ENCODE results near the gene TMX2.
A peak's percentile ranks its signal among the peaks of the same experiment; 100 is the strongest.
"Not testable (repeated sequence)": the region's sequence is repeated elsewhere in the genome, so short reads cannot be mapped to it uniquely, and the experiment has no call there.

TMX2 gene, protein sequence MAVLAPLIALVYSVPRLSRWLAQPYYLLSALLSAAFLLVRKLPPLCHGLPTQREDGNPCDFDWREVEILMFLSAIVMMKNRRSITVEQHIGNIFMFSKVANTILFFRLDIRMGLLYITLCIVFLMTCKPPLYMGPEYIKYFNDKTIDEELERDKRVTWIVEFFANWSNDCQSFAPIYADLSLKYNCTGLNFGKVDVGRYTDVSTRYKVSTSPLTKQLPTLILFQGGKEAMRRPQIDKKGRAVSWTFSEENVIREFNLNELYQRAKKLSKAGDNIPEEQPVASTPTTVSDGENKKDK

DNA sequence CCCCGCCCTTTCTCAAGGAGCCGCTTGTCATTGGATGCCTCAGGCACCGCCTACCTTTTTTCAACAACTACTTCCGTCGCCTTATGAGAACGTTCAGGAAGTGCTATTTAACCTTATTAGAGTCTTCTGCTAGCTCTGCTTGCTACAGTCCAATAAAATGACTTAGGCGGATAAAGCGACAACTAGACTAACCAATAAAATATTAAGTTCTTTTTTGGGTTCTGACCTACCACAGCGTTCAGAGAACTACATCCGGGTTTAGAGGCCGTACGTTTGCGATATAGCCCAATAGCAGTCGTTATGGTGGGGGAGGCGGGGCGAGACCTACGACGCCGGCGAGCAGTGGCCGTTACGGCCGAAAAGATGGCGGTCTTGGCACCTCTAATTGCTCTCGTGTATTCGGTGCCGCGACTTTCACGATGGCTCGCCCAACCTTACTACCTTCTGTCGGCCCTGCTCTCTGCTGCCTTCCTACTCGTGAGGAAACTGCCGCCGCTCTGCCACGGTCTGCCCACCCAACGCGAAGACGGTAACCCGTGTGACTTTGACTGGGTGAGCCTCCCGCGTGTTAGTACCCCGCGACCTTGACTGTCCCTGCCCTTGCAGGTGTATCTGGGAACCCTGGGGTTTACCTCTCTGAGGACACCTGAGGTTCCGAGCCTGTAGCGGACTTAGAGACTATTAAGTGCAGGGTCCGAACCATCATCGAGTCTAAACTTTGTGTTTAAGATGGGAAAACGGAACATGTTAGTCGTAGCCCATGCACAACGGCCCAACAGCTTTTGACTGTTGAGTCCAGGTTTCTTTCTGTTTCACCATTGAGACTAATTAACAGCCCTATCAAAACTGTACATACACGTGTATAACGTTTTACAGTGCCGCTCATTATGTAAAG is at the start of gene TMX2:
Gene TMX2 (plus strand): TSS at position 338 of the 895 bp plus-strand sequence. CDS start 26 bp downstream, at position 364.
- peak; percentile 94 for DNase-seq (ENCODE audit: low spot score)

DNA sequence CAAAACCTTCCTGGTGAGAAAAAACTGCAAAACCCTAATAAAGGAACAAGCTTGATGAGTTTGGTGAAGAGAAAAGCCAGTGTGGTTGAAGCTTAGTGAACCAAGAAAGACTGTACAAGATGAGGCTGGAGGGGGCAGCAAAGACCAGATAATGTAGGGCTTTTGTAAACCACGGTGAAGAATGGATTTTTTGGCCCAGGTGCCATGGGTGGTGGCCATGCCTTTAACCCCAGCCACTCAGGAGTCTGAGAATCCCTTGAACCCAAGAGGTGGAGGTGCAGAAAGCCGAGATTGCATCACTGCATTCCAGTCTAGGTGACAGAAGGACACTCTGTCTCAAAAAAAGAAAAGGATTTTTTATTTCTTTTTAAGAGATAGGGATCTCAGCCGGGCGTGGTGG is 49.5 kb upstream of the TMX2 start:
- DNase-seq (ENCODE audit: low spot score): no peak

- DNase-seq (ENCODE audit: low spot score): no peak
These were observed 48.4 kb upstream of the TMX2 start for GRCh38 chr11:57663975-57664374.

DNA sequence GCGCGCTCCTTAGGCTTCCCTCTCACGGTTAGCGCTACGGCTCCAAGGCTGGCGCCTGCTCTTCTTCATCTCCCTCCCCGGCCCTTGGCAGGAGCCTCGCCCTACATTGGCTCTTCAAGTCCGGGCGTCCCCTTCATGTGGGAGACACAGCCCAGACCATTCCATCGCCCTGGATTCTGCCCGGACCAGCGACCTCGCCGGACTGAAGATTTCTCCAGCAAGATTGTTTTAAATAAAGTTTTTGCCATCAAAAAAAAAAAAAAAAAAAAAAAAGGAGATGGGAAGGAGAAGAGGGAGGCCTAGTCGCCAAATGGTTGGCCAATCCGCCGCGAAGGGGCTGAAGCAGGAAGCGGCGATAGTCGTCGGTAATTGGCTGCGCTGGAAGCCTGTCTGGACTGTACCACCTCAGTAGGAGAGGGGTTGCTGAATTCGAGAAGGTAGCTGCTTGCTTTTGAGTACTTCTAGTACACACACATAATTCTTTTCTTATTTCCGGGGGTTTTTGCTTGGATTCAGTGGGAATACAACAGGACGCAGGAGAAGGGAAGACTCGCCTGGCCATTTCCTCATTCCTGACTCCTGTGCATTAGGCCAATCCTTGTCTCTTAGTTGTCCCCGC is 45.2 kb upstream of the TMX2 start:
- peak; percentile 96 for DNase-seq (ENCODE audit: low spot score)

GRCh38 chr11:57667736-57668433 is 44.5 kb upstream of the TMX2 start, which contains the start of gene ZDHHC5:
ZDHHC5 (plus strand) TSS chr11:57668114; CDS start chr11:57673091, 4,977 bp downstream.
- DNase-seq (ENCODE audit: low spot score): peak; percentile 100

GRCh38 chr11:57668434-57668782 is 44.0 kb upstream of the TMX2 start:
- DNase-seq (ENCODE audit: low spot score): no peak

DNA sequence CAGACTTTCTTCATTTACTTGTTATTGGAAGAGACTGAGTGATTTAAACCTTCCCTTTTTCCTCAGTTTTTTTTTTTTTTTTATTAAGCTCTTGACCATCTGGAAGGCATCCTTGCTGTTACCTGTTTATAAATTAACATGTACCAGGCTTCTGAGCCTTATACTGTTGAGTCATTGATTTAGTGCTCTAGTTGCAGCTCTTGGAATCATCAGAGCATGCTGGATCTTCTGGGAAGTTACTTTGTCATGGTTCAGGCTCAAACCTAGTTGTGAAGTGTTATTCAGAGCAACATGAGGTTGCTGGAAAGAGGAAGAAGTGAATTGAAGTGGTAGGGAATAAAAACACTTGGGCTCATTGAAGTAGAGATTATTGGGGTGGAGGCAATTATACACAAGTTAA is 38.1 kb upstream of the TMX2 start:
- DNase-seq (ENCODE audit: low spot score): no peak

- no peak for DNase-seq (ENCODE audit: low spot score)
These were observed 37.0 kb upstream of the TMX2 start for GRCh38 chr11:57675176-57675941.

DNA sequence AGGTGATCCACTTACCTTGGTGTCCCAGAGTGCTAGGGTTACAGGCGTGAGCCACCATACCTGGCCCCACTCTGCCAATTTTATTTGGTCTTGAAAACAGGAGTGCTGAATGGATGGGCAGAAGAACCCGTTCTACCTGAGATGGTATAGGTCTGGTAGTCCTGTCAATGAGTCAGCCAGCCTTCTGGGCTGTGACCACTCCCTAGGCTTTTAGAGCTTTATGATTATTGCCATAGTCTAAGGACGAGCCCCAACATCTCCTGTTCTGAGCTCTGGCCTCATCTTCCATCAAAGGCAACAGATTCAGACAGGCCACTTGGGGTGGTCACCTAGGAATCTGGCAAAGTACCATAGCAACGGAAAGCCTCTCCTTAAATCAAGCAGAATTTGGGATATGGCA is 33.0 kb upstream of the TMX2 start:
- no peak for DNase-seq (ENCODE audit: low spot score)

- DNase-seq (ENCODE audit: low spot score): no peak
These were observed 31.9 kb upstream of the TMX2 start for GRCh38 chr11:57680552-57680874.

GRCh38 chr11:57681168-57681567 is 31.2 kb upstream of the TMX2 start:
- no peak for DNase-seq (ENCODE audit: low spot score)

DNA sequence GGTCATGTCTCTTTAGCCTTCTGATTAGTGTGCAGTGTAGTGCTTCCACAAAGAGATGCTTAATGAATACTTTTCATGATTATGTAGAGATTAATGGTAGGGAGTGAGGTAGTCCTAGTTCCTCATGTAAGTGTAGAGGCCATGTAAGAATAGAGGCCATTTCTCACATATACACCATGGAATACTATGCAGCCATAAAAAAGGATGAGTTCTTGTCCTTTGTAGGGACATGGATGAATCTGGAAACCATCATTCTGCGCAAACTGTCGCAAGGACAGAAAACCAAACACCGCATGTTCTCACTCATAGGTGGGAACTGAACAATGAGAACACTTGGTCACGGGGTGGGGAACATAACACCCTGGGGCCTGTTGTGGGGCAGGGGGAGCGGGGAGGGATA is 21.9 kb upstream of the TMX2 start:
- not testable (repeated sequence) for DNase-seq (ENCODE audit: low spot score)

GRCh38 chr11:57698843-57699365 is 13.5 kb upstream of the TMX2 start:
- DNase-seq (ENCODE audit: low spot score): no peak

DNA sequence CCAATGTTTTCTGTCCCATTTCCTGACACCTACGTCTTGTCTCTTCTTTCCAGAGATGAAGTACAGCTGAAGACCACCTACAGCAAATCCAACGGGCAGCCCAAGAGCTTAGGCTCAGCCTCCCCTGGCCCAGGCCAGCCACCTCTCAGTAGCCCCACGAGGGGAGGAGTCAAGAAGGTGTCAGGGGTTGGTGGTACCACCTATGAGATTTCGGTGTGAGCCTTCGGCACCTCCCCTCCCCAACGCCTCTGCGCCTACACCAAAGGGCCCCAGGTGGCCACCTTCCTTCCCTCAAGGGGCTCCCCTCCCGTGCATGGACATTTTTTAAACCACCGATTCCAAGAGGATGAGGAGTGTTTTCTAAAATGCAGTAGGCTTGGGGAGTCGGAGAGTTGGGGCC is 12.6 kb upstream of the TMX2 start:
- no peak for DNase-seq (ENCODE audit: low spot score)

DNA sequence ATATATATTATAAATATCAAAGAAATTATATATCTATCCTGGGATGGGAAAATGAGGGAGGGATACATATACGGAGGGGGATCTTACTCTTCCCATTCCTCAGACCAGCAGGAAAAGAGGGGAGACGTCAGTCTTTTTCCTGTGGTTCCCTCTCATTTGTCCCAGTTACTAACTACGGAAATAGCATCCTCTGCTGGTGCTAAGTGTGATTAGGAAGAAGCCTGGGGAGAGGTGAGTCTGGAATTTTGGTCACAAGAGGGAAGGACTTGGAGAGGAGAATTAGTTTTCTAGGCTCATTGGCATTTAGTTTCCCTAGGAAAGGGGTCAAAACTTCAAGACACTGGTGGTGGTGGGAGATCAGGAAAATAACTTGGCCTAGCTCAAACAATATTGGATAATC is 12.0 kb upstream of the TMX2 start:
- DNase-seq (ENCODE audit: low spot score): no peak

GRCh38 chr11:57703341-57703740 is 9.1 kb upstream of the TMX2 start:
- no peak for DNase-seq (ENCODE audit: low spot score)

GRCh38 chr11:57704932-57705331 is 7.5 kb upstream of the TMX2 start:
- no peak for DNase-seq (ENCODE audit: low spot score)

- DNase-seq (ENCODE audit: low spot score): not testable (repeated sequence)
These were observed 7.0 kb upstream of the TMX2 start for GRCh38 chr11:57705432-57705831.

DNA sequence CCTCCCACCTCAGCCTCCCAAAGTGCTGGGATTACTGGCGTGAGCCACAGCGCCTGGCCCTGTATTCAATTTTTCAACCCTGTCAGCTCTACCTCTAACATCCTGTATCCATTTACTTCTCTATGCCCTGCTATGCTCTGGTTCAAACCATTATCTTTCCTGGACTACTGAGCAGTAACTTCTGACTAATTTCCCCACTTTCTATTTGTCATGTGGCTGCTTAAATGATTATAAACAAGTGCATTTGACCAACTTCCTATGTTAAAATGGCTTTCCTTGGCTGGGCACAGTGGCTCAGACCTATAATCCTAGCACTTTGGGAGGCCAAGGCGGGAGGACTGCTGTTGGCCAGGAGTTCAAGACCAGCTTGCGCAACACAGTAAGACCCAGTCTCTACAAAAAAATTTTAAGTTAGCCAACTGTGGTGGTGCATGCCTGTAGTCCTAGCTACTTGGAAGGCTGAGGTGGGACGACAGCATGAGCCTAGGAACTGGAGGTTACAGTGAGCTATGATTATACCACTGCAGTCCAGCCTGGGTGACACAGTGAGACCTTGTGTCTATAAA is 2.5 kb upstream of the TMX2 start:
- DNase-seq (ENCODE audit: low spot score): no peak

DNA sequence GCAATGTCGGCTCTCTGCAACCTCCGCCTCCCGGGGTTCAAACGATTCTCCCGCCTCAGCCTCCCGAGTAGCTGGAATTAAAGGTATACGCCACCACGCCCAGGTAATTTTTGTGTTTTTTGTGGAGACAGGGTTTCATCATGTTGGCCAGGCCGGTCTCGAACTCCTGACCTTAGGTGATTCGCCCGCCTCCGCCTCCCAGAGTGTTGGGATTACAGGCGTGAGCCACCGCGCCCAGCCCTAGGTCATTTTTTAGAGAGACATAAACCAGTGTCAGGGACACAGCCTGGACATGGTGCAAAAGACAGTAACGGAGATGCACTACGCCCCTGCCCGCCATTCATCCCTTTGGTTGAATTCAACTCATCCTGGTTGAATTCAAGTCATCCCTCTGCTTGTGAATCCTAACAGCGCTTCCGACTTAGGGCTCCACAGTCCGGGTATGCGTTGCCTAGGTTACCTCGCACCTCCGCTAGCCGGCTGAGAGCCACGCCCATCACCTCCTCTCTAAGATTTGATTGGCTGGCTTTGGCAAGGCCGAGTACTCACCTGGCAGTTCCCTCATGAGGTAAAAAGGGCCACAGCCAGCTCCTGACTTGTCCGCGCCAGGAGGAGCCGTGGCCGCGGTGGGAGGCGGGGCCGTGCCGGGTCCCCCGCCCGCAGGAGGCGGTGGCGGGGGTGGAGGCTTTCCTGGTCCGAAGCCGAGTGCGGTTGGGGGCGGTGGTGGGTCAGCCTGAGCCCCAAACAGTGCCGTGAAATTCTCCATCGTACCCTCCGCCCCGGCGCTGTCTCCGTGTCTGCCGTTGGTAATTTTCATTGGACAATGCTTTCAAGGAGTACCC is 758 bp upstream of the TMX2 start, which contains the start of gene MED19:
Gene MED19 (minus strand): TSS at position 802 of the 842 bp plus-strand sequence. CDS start 36 bp downstream, at position 766.
- peak; percentile 76 for DNase-seq (ENCODE audit: low spot score)
